K562 (cell line): Measurements from ENCODE around the gene MTHFSD. TPM values are rescaled to one million over a fixed set of nuclear protein-coding genes. Genes with fewer than 3 reads are reported as not detected.

Source experiments
- ATAC-seq: fragments of 200-7000 bp; cut with Tn5 transposase; 3 replicates; pipeline ENCODE4 v1.9.1; 2020; ENCODE audit warnings: moderate library complexity
- BruUV-seq: library from RNA; stranded (reverse); fragments of 400-500 nt; replicated peaks from 2 replicates; lab custom pipeline; 2021; lab: Mats Ljungman, UMichigan
- CTCF ChIA-PET: fragments of 300-600 bp; formaldehyde crosslinking; extraction: SDS; loops from one replicate; lab custom pipeline; 2021; ENCODE audit warnings: low intra/inter-chr PET ratio; lab: Yijun Ruan, JAX
- POLR2A ChIA-PET: fragments of 300-600, 350-650 bp; sonication (Branson Sonifier 250); formaldehyde crosslinking; extraction: SDS; loops from one replicate; lab custom pipeline; 2021; ENCODE audit warnings: antibody characterized with exemption, inconsistent platforms; lab: Yijun Ruan, JAX
- DNase-seq, 4 experiments: peaks; one replicate each; pipeline versions ENCODE4 v3.0.0 to v3.0.0-alpha.2; 2011 to 2018; ENCODE audit warnings: low spot score in 3 of 4, mixed read lengths in 3 of 4; ENCODE audit errors: extremely low read depth in 1 of 4
- FAIRE-seq: peaks from 2 replicates; lab custom pipeline; 2011; peaks lifted over from hg19 to GRCh38; lab: Jason Lieb, UNC
- H2AFZ ChIP-seq: 2 replicates; pipeline ENCODE4 v1.6.0; 2011; ENCODE audit warnings: low read depth, low read length, control low read depth, inconsistent platforms
- H3K27ac ChIP-seq: fragments of 200-600 bp; 3 replicates; pipeline ENCODE4 v1.8.0; 2011; ENCODE audit warnings: low read depth, mild to moderate bottlenecking, control low read depth, inconsistent platforms, low read length, moderate library complexity, mixed read lengths; ENCODE audit errors: extremely low read depth
- H3K27me3 ChIP-seq, 2 experiments: fragments of 300-600 bp in 1 of 2; 2 replicates in 1 of 2; 3 replicates in 1 of 2; pipeline versions ENCODE4 v1.6.0 to v1.8.0; 2011; ENCODE audit warnings: inconsistent platforms in 2 of 2, low read length in 2 of 2, mild to moderate bottlenecking in 1 of 2, mixed read lengths in 1 of 2, moderate library complexity in 1 of 2; ENCODE audit not compliant: control insufficient read depth in 2 of 2, insufficient read depth in 2 of 2
- H3K36me3 ChIP-seq: fragments of 300-600 bp; 3 replicates; pipeline ENCODE4 v1.8.0; 2011; ENCODE audit warnings: mild to moderate bottlenecking, low read length, inconsistent platforms; ENCODE audit not compliant: control insufficient read depth, insufficient read depth
- H3K4me1 ChIP-seq, 2 experiments: fragments of 200-600 bp in 1 of 2; replicated peaks in 1 of 2; 2 replicates in 1 of 2; 3 replicates in 1 of 2; pipeline versions ENCODE4 v1.5.1 to v1.8.0; 2011; ENCODE audit warnings: inconsistent platforms in 2 of 2, low read length in 2 of 2, mild to moderate bottlenecking in 1 of 2, mixed read lengths in 1 of 2, moderate library complexity in 1 of 2; ENCODE audit not compliant: control insufficient read depth in 2 of 2, insufficient read depth in 2 of 2
- H3K4me2 ChIP-seq: 2 replicates; pipeline ENCODE4 v1.6.1; 2011; ENCODE audit warnings: low read length, control low read depth, inconsistent platforms, mixed read lengths; ENCODE audit not compliant: insufficient read depth
- H3K4me3 ChIP-seq: fragments of 200-600 bp; sonication (generic), shearing (Covaris generic); 2 replicates; pipeline ENCODE4 v1.5.1; 2016; ENCODE audit warnings: control low read depth, inconsistent platforms
- H3K79me2 ChIP-seq: fragments of 200-600 bp; 3 replicates; pipeline ENCODE4 v1.8.0; 2011; ENCODE audit warnings: low read length, inconsistent platforms; ENCODE audit not compliant: control insufficient read depth, insufficient read depth
- H3K9ac ChIP-seq, 2 experiments: 2 replicates each; pipeline versions ENCODE4 v1.6.0 to v1.6.1; 2011; ENCODE audit warnings: low read depth in 2 of 2, low read length in 2 of 2, control low read depth in 1 of 2, inconsistent platforms in 1 of 2, mild to moderate bottlenecking in 1 of 2, mixed read lengths in 1 of 2; ENCODE audit not compliant: insufficient read depth in 1 of 2
- H3K9me1 ChIP-seq: one replicate; pipeline ENCODE4 v1.6.0; 2011; ENCODE audit warnings: inconsistent platforms, mild to moderate bottlenecking, low read length, moderate library complexity; ENCODE audit not compliant: control insufficient read depth, insufficient read depth
- H3K9me3 ChIP-seq: replicated peaks from 2 replicates; pipeline ENCODE4 v1.5.1; 2011; ENCODE audit warnings: low read depth, low read length, inconsistent platforms; ENCODE audit not compliant: control insufficient read depth, insufficient read depth
- H4K20me1 ChIP-seq: replicated peaks from 2 replicates; pipeline ENCODE4 v1.6.1; 2011; ENCODE audit warnings: low read length, inconsistent platforms, mixed read lengths; ENCODE audit not compliant: control insufficient read depth, insufficient read depth
- CREBBP ChIP-seq: IDR thresholded peaks from one replicate; pipeline ENCODE4 v1.6.1; 2012; ENCODE audit warnings: low read depth, mild to moderate bottlenecking, control low read depth, inconsistent platforms, low read length
- FOXP1 ChIP-seq: sonication (generic); formaldehyde crosslinking; IDR thresholded peaks from 2 replicates; pipeline ENCODE4 v1.8.0; 2022; ENCODE audit warnings: mild to moderate bottlenecking, missing genetic modification reagents
- KDM4B ChIP-seq, 2 experiments: fragments of 450-650 bp in 1 of 2; sonication (generic) in 1 of 2; IDR thresholded peaks; 2 replicates each; pipeline ENCODE4 v1.6.1; 2016 to 2017; ENCODE audit warnings: borderline replicate concordance in 2 of 2, antibody characterized with exemption in 1 of 2, low read depth in 1 of 2, mild to moderate bottlenecking in 1 of 2
- LEF1 ChIP-seq: fragments of 450-650 bp; IDR thresholded peaks from 2 replicates; pipeline ENCODE4 v1.6.1; 2016; ENCODE audit warnings: mild to moderate bottlenecking
- NFE2L1 ChIP-seq: fragments of 450-650 bp; IDR thresholded peaks from 2 replicates; pipeline ENCODE4 v1.6.1; 2016; ENCODE audit warnings: missing genetic modification characterization, low read depth, mild to moderate bottlenecking, missing compliant biosample characterization, moderate library complexity, borderline replicate concordance
- PYGO2 ChIP-seq: fragments of 450-650 bp; IDR thresholded peaks from 2 replicates; pipeline ENCODE4 v1.6.1; 2016; ENCODE audit warnings: mild to moderate bottlenecking, missing genetic modification characterization, moderate library complexity, missing compliant biosample characterization
- ZNF778 ChIP-seq: fragments of 450-650 bp; formaldehyde crosslinking; IDR thresholded peaks from 2 replicates; pipeline ENCODE4 v1.4.0; 2020; ENCODE audit warnings: mild to moderate bottlenecking, moderate library complexity
- ZNF830 ChIP-seq: fragments of 250-450 bp; sonication (Bioruptor Pico); IDR thresholded peaks from 2 replicates; pipeline ENCODE4 v1.5.0; 2021; ENCODE audit warnings: mild to moderate bottlenecking
- WGBS: fragments of 100-300 bp; shearing (Covaris generic); methylation state at CpG from one replicate; pipeline ENCODE4 v1.1.6; 2016; ENCODE audit warnings: low coverage, mixed read lengths; ENCODE audit not compliant: insufficient coverage; ENCODE audit errors: missing lambda C conversion rate; 5-methylcytosine and 5-hydroxymethylcytosine counted together
- in situ Hi-C: fragments of 300-500 bp; cut with MboI; formaldehyde crosslinking; loops from 4 replicates; pipeline ENCODE4 v1.15.0; 2018; ENCODE audit warnings: inconsistent platforms, mixed read lengths
- intact Hi-C: fragments of 100-400 bp; cut with micrococcal nuclease; formaldehyde crosslinking; loops from 2 replicates; pipeline ENCODE4 v1.14.2; 2022
- polyA plus RNA-seq, 8 experiments: library from polyadenylated mRNA; depleted of rRNA in 4 of 8; stranded (reverse) in 5 of 8; unstranded in 3 of 8; fragments of >200 nt; fragmentation: Nextera tagmentation in 2 of 8; fragmentation: Illumina TruSeq in 1 of 8; extraction: Ambion mirVana in 2 of 8; extraction: Trizol in 1 of 8; gene quantifications; 2 replicates each; pipeline versions ENCODE4 v1.2.1 to v1.2.3, GENCODE V29; 2011 to 2014; ENCODE audit warnings: inconsistent platforms in 1 of 8, missing spikeins in 1 of 8
- total RNA-seq, 7 experiments: library from RNA; depleted of rRNA in 6 of 7; stranded (reverse); fragments of >200 nt in 6 of 7; fragmentation: Illumina TruSeq in 2 of 7; extraction: Trizol in 2 of 7; gene quantifications; 2 replicates each; pipeline versions ENCODE4 v1.2.1 to v1.2.3, GENCODE V29; 2011 to 2021; ENCODE audit warnings: low replicate concordance in 1 of 7

Gene MTHFSD
- total and polyA plus RNA-seq, 9 of the 15 experiments (the other 6 are each of a cell fraction or from before 2014, with no cell fraction given), result 3.2 to 20.2 (median 12.0) TPM

- ChIA-PET POLR2A (interaction anchor here (0.7 kb wide), 1 partner anchor 320 kb away, joined by 3 read pairs; no protein-coding TSS in a partner anchor), CTCF (no interaction called here)
- DNase-seq (no peak), ATAC-seq (no peak), FAIRE-seq (no peak)
- Histone ChIP-seq H3K4me3 (no peak overlapping the region), H3K27ac (no peak overlapping the region), H3K4me1 (no peaks in the 10 kb centered on the region), H3K9me3 (no peaks in the 10 kb centered on the region), H3K4me2 (no peak overlapping the region), H3K36me3 (peaks cover 21% of the 10 kb centered on the region; the same call in 1 of the 3 replicates), H3K27me3 (no peaks in the 10 kb centered on the region), H3K9me1 (peaks cover 3% of the 10 kb centered on the region), H3K79me2 (no peaks in the 10 kb centered on the region), H2AFZ (no peak overlapping the region), H3K9ac (0 out of 4 replicates have a peak overlapping the region, but pooled peaks of 1 of the 2 experiments have one; percentile 7), H4K20me1 (no peaks in the 10 kb centered on the region)
- BruUV-seq, result no TSS peak
- in situ Hi-C loops (no loop called here), intact Hi-C loops (no loop called here)
- 78% methylated on average over 13 of the region's 18 CpGs for WGBS
- TF ChIP-seq LEF1, result no peak
- no peak for TF ChIP-seq CREBBP
- TF ChIP-seq NFE2L1 (tag), result no peak
- no peak for TF ChIP-seq PYGO2
- TF ChIP-seq ZNF830 (CRISPR knock-in tag), result no peak
- no peak for TF ChIP-seq ZNF778 (CRISPR knock-in tag)
- TF ChIP-seq KDM4B (IDR thresholded peaks at IDR 0.05; ENCODE audit: borderline replicate concordance in 2 of 2, low read depth in 1 of 2), result no peak
- no peak for TF ChIP-seq FOXP1 (CRISPR knock-in tag)
These were observed 20.0 kb downstream of the MTHFSD start for GRCh38 chr16:86534779-86535615.
